Prostate gland (tissue), 2 donors: ENCODE measurements around the gene G6PC2. TPM values are rescaled to one million over a fixed set of nuclear protein-coding genes. Genes with fewer than 3 reads are reported as not detected.

Experiments
- DNase-seq: peaks from one replicate; pipeline ENCODE4 v3.0.0-alpha.2; 2019; ENCODE audit warnings: low spot score
- H3K27ac ChIP-seq, 2 donors: fragments of 200-600 bp; sonication (generic); 2 replicates each; pipeline ENCODE4 v1.5.1; 2017 to 2019
- H3K27me3 ChIP-seq: fragments of 200-600 bp; sonication (generic); replicated peaks from 2 replicates; pipeline ENCODE4 v1.5.1; 2019; ENCODE audit not compliant: insufficient read depth
- H3K36me3 ChIP-seq, 2 donors: fragments of 200-600 bp; sonication (generic); 1 replicate in 1 of 2; 2 replicates in 1 of 2; pipeline versions ENCODE4 v1.5.1 to v1.8.1; 2017 to 2019
- H3K4me1 ChIP-seq: fragments of 200-600 bp; sonication (generic); replicated peaks from 2 replicates; pipeline ENCODE4 v1.5.1; 2019
- H3K4me3 ChIP-seq, 2 donors: fragments of 200-600 bp; sonication (generic); 2 replicates each; pipeline ENCODE4 v1.5.1; 2017 to 2019
- H3K9me3 ChIP-seq: fragments of 200-600 bp; sonication (generic); 2 replicates; pipeline ENCODE4 v1.5.1; 2017
- POLR2A ChIP-seq: fragments of 450-650 bp; IDR thresholded peaks from one replicate; pipeline ENCODE4 v1.6.1; 2016; ENCODE audit warnings: antibody characterized with exemption, mild to moderate bottlenecking
- POLR2AphosphoS5 ChIP-seq: sonication (generic); formaldehyde crosslinking; IDR thresholded peaks from one replicate; pipeline ENCODE4 v1.6.1; 2017; ENCODE audit warnings: antibody characterized with exemption
- WGBS: methylation state at CpG from one replicate; pipeline ENCODE4 v1.1.5; 2018; 5-methylcytosine and 5-hydroxymethylcytosine counted together
- intact Hi-C: fragments of 100-400 bp; cut with DNase I; formaldehyde crosslinking; loops from one replicate; pipeline ENCODE4 v1.14.2; 2022
- total RNA-seq, 2 donors: library from RNA; depleted of rRNA; stranded (reverse); fragments of >200 nt; gene quantifications; one replicate each; pipeline ENCODE4 v1.1.0, GENCODE V29; 2016
- TF ChIP-seq, protein P1 (sequence below), 4 experiments: fragments of 200-600 bp in 2 of 4; fragments of 450-650 bp in 2 of 4; sonication (generic) in 2 of 4; IDR thresholded peaks; 1 replicate in 3 of 4; 2 replicates in 1 of 4; pipeline ENCODE4 v1.5.1; 2016 to 2019; ENCODE audit warnings: antibody characterized with exemption in 4 of 4, mild to moderate bottlenecking in 2 of 4, moderate library complexity in 2 of 4

G6PC2 gene, protein sequence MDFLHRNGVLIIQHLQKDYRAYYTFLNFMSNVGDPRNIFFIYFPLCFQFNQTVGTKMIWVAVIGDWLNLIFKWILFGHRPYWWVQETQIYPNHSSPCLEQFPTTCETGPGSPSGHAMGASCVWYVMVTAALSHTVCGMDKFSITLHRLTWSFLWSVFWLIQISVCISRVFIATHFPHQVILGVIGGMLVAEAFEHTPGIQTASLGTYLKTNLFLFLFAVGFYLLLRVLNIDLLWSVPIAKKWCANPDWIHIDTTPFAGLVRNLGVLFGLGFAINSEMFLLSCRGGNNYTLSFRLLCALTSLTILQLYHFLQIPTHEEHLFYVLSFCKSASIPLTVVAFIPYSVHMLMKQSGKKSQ
- total RNA-seq = not detected

DNA sequence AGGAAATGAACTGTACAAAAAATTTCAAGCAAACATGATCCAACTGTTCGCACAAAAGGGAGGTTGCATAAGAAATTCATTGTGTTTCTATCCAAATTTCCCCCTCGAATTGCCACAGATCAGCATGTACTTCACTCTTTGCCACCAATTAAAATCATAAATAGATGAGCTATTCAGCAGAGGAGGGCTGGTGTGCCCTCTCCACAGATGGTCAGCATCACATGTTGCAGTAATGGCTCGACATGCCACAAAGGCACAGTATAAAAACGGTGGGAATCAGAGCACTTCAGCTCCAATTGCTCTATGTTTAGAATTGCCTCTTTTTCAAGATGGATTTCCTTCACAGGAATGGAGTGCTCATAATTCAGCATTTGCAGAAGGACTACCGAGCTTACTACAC, at the start of gene G6PC2:
G6PC2 (plus strand) TSS at position 289 of the 400 bp plus-strand sequence; CDS start at position 330, 41 bp downstream.
- Histone ChIP-seq H3K4me3 (no peak within 1 kb of the TSS), H3K36me3 (no peaks in the 10 kb centered on the region), H3K27ac (no peak within 1 kb of the TSS), H3K4me1 (no peaks in the 10 kb centered on the region), H3K9me3 (no peaks in the 10 kb centered on the region), H3K27me3 (no peaks in the 10 kb centered on the region)
- TF ChIP-seq POLR2A (no peak), POLR2AphosphoS5 (no peak)
- TF ChIP-seq, protein P1, sequence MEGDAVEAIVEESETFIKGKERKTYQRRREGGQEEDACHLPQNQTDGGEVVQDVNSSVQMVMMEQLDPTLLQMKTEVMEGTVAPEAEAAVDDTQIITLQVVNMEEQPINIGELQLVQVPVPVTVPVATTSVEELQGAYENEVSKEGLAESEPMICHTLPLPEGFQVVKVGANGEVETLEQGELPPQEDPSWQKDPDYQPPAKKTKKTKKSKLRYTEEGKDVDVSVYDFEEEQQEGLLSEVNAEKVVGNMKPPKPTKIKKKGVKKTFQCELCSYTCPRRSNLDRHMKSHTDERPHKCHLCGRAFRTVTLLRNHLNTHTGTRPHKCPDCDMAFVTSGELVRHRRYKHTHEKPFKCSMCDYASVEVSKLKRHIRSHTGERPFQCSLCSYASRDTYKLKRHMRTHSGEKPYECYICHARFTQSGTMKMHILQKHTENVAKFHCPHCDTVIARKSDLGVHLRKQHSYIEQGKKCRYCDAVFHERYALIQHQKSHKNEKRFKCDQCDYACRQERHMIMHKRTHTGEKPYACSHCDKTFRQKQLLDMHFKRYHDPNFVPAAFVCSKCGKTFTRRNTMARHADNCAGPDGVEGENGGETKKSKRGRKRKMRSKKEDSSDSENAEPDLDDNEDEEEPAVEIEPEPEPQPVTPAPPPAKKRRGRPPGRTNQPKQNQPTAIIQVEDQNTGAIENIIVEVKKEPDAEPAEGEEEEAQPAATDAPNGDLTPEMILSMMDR (IDR thresholded peaks at IDR 0.05) = no peak
- intact Hi-C loops = no loop called here
- WGBS = 57% methylated on average over 5 of the region's 5 CpGs
- no peak for DNase-seq

DNA sequence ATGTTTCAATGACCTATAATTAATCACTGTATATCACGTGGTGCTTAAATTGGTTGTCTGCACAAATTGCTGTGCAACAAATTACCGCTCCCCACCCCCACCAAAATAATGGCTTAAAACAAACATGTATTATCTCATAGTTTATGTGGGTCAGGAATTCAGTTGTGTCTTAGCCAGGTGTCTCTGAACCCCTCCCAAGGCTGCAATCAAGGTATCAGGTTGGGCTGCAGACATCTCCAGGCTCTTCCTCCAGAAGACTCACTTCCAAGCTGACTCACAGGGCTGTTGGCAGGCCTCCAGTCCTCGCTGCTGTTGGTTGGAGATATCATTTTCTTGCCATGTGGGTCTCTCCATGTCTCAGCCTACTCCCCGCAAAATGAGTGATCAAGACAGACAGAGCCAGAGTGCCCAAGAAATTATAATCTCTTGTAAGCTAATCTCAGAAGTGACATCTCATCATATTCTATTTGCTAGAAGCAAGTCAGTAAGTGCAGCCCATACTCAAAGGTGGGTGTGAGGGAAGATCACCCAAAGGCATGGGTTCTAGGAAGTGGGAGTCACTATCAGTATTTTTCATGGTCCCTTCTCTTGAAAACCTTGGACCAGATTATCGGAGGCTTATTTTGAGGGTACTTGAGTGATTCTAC, 49.3 kb upstream of the G6PC2 start:
- H3K27ac ChIP-seq = no peak overlapping the region
- WGBS = 89% methylated on average over 5 of the region's 5 CpGs
- no peaks in the 10 kb centered on the region for H3K27me3 ChIP-seq
- H3K36me3 ChIP-seq = no peaks in the 10 kb centered on the region
- no peaks in the 10 kb centered on the region for H3K4me1 ChIP-seq
- no peak overlapping the region for H3K4me3 ChIP-seq
- DNase-seq = no peak
- H3K9me3 ChIP-seq = no peaks in the 10 kb centered on the region
- TF ChIP-seq POLR2A = no peak
- no peak for TF ChIP-seq POLR2AphosphoS5
- TF ChIP-seq, protein P1 (IDR thresholded peaks at IDR 0.05) = no peak
- intact Hi-C loops = no loop called here

DNA sequence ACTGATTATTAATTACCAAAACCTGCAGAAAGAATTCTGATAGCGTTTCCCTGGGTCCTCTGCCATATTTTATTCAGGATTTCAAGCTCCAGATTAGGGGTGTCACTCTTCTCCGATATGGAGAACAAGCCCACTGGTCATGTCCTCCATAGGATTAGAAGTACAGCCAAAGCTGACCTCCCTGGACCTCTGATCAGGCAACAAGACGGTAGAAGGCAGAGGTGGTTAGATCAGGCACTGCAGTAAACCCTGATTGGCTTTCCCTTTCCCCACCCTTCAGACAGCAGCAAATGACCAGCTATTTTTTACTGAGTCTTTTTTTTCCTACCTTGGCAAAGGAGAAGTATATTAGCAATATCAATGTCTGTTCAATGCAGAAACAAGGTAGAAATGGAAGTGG, 48.6 kb upstream of the G6PC2 start:
- no peak for DNase-seq
- Histone ChIP-seq H3K4me1 (no peaks in the 10 kb centered on the region), H3K4me3 (no peak overlapping the region), H3K9me3 (no peaks in the 10 kb centered on the region), H3K36me3 (no peaks in the 10 kb centered on the region), H3K27me3 (no peaks in the 10 kb centered on the region), H3K27ac (no peak overlapping the region)
- TF ChIP-seq, protein P1 (IDR thresholded peaks at IDR 0.05) = no peak
- no peak for TF ChIP-seq POLR2AphosphoS5
- no peak for TF ChIP-seq POLR2A
- intact Hi-C loops = no loop called here
- 56% methylated on average over 3 of the region's 3 CpGs for WGBS

DNA sequence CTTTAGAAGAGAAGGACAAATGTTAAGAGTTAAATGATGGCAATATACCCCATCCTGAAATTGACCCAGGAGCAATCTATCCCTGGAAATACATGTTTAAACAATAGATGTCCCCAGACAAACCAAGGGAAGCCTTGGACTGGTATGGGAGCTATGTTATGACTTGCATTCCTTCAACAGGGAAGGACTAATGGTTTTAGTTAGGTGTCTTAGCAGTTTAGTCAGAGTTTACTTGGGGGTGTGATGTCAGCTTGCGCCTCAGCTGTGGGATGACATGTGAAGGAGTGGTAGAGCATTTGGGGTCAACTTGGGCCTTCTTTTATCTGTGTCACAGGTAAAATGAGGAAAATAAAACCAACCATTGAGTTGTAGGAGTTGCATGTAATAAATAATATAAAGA, 47.6 kb upstream of the G6PC2 start:
- no peak for DNase-seq
- intact Hi-C loops = no loop called here
- Histone ChIP-seq H3K27ac (no peak overlapping the region), H3K4me3 (no peak overlapping the region), H3K36me3 (no peaks in the 10 kb centered on the region), H3K4me1 (no peaks in the 10 kb centered on the region), H3K27me3 (no peaks in the 10 kb centered on the region), H3K9me3 (no peaks in the 10 kb centered on the region)
- 100% methylated on average over 1 of the region's 1 CpG for WGBS
- TF ChIP-seq, protein P1 (IDR thresholded peaks at IDR 0.05) = no peak

DNA sequence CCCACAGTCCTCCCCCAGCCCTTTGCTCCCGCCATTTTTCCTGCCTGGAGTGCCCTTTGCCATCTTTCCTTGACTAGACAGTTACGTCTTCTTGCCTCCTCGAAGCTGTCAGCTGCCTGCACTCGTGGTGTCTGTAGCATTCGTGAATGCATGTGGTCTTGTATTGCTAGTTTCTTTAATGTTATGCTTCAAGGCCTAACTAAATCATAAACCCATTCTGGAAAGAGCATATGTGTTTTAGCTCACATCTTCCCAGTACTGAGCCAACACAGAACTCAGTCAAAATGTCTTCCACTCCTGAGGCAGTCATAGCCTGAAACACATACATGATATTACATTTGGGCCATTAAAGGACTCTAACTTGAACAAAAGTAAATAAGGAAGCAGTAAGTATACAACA, 46.4 kb upstream of the G6PC2 start:
- H3K36me3 ChIP-seq = no peaks in the 10 kb centered on the region
- 90% methylated on average over 5 of the region's 5 CpGs for WGBS

More for the DNA sequence above, 46.4 kb upstream of the G6PC2 start:
- H3K9me3 ChIP-seq = no peaks in the 10 kb centered on the region
- no peaks in the 10 kb centered on the region for H3K27me3 ChIP-seq
- no peak overlapping the region for H3K4me3 ChIP-seq
- no peak for DNase-seq
- H3K4me1 ChIP-seq = no peaks in the 10 kb centered on the region
- H3K27ac ChIP-seq = no peak overlapping the region
- TF ChIP-seq POLR2A = no peak
- TF ChIP-seq, protein P1 (IDR thresholded peaks at IDR 0.05) = no peak
- TF ChIP-seq POLR2AphosphoS5 = no peak
- intact Hi-C loops = no loop called here
